Breast epithelium (tissue), 3 donors: ENCODE results near the gene ENOX1.

Experiments used
- POLR2A ChIP-seq: fragments of 450-650 bp; IDR thresholded peaks from one replicate; pipeline ENCODE4 v1.6.1; 2016; ENCODE audit warnings: antibody characterized with exemption, mild to moderate bottlenecking, moderate library complexity
- POLR2AphosphoS5 ChIP-seq, 3 donors: sonication (generic); formaldehyde crosslinking; IDR thresholded peaks; one replicate each; pipeline ENCODE4 v1.6.1; 2017; ENCODE audit warnings: antibody characterized with exemption in 3 of 3
- TF ChIP-seq, protein P1 (sequence below), 3 donors: fragments of 450-650 bp; IDR thresholded peaks; one replicate each; pipeline ENCODE4 v1.5.1; 2016 to 2017; ENCODE audit warnings: antibody characterized with exemption in 3 of 3, mild to moderate bottlenecking in 3 of 3, moderate library complexity in 3 of 3

DNA sequence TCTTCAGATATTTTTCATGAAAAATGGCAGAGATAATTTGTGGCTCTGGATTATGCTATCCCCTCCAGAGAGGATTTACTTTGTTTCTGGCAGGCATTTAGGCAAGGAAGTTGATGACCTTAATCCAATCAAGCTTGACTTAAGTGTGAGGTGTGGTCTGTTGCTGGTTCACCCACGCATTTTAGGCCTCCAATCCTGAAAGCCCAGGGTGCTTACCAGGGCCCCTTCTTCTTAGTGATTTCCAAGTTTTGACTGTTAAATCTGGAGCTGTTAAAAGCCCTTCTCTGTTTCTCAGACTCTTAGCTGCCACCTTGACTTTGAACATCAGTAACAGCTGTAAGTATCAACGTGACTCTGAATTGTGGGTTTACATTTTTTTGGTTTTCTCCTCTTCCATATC lies 601.5 kb downstream of the ENOX1 start:
- no peak for TF ChIP-seq POLR2A
- TF ChIP-seq, protein P1, sequence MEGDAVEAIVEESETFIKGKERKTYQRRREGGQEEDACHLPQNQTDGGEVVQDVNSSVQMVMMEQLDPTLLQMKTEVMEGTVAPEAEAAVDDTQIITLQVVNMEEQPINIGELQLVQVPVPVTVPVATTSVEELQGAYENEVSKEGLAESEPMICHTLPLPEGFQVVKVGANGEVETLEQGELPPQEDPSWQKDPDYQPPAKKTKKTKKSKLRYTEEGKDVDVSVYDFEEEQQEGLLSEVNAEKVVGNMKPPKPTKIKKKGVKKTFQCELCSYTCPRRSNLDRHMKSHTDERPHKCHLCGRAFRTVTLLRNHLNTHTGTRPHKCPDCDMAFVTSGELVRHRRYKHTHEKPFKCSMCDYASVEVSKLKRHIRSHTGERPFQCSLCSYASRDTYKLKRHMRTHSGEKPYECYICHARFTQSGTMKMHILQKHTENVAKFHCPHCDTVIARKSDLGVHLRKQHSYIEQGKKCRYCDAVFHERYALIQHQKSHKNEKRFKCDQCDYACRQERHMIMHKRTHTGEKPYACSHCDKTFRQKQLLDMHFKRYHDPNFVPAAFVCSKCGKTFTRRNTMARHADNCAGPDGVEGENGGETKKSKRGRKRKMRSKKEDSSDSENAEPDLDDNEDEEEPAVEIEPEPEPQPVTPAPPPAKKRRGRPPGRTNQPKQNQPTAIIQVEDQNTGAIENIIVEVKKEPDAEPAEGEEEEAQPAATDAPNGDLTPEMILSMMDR (IDR thresholded peaks at IDR 0.05) = no peak
- TF ChIP-seq POLR2AphosphoS5 (IDR thresholded peaks at IDR 0.05) = no peak
